OCI-LY1 (cell line): ENCODE measurements around the gene ZP4.

Source experiments
- H2AFZ ChIP-seq: fragments of 200-600 bp; sonication (generic), shearing (Covaris generic); 2 replicates; pipeline ENCODE4 v1.6.0; 2014; ENCODE audit warnings: antibody characterized with exemption, mild to moderate bottlenecking, low read length
- H3F3A ChIP-seq: fragments of 200-600 bp; sonication (generic), shearing (Covaris generic); 2 replicates; pipeline ENCODE4 v1.6.0; 2014; ENCODE audit warnings: mild to moderate bottlenecking, antibody characterized with exemption, low read length, moderate library complexity; ENCODE audit not compliant: insufficient read depth
- H3K27ac ChIP-seq: fragments of 200-600 bp; sonication (generic); 2 replicates; pipeline ENCODE4 v1.5.1; 2014; ENCODE audit warnings: low read length, mixed run types, mild to moderate bottlenecking, low read depth; ENCODE audit not compliant: poor library complexity, severe bottlenecking
- H3K27me3 ChIP-seq: fragments of 200-600 bp; sonication (generic); 2 replicates; pipeline ENCODE4 v1.6.0; 2014; ENCODE audit warnings: antibody characterized with exemption, mild to moderate bottlenecking, low read length, moderate library complexity; ENCODE audit not compliant: insufficient read depth
- H3K36me3 ChIP-seq: fragments of 200-600 bp; sonication (generic); 2 replicates; pipeline ENCODE4 v1.6.1; 2014; ENCODE audit warnings: mild to moderate bottlenecking, antibody characterized with exemption, low read length, moderate library complexity, mixed read lengths; ENCODE audit not compliant: insufficient read depth
- H3K4me1 ChIP-seq: fragments of 200-600 bp; sonication (generic); 2 replicates; pipeline ENCODE4 v1.5.1; 2014; ENCODE audit warnings: mild to moderate bottlenecking, low read length, moderate library complexity; ENCODE audit not compliant: insufficient read depth, severe bottlenecking
- H3K4me2 ChIP-seq: fragments of 200-600 bp; sonication (generic), shearing (Covaris generic); 2 replicates; pipeline ENCODE4 v1.6.1; 2014; ENCODE audit warnings: low read length
- H3K4me3 ChIP-seq: fragments of 200-600 bp; sonication (generic); 2 replicates; pipeline ENCODE4 v1.5.1; 2014; ENCODE audit warnings: low read length, low read depth, mild to moderate bottlenecking, mixed read lengths; ENCODE audit not compliant: poor library complexity, severe bottlenecking
- H3K79me2 ChIP-seq: fragments of 200-600 bp; shearing (Covaris generic); 2 replicates; pipeline ENCODE4 v1.6.1; 2016; ENCODE audit warnings: mixed run types, low read length, mixed read lengths; ENCODE audit not compliant: insufficient read depth
- H3K9ac ChIP-seq: fragments of 200-600 bp; sonication (generic), shearing (Covaris generic); 2 replicates; pipeline ENCODE4 v1.6.1; 2014; ENCODE audit warnings: mild to moderate bottlenecking, low read length, mixed read lengths
- H3K9me2 ChIP-seq: fragments of 200-600 bp; sonication (generic), shearing (Covaris generic); 2 replicates; pipeline ENCODE4 v1.6.1; 2014; ENCODE audit warnings: low read depth, mild to moderate bottlenecking, low read length, mixed read lengths
- H3K9me3 ChIP-seq: fragments of 200-600 bp; shearing (Covaris generic); 2 replicates; pipeline ENCODE4 v1.6.1; 2014; ENCODE audit warnings: low read length, mixed read lengths
- H4K20me1 ChIP-seq: fragments of 200-600 bp; sonication (generic), shearing (Covaris generic); 2 replicates; pipeline ENCODE4 v1.6.0; 2016; ENCODE audit warnings: mild to moderate bottlenecking, low read length; ENCODE audit not compliant: insufficient read depth
- CTCF ChIP-seq: fragments of 200-600 bp; sonication (generic), shearing (Covaris generic); IDR thresholded peaks from 2 replicates; pipeline ENCODE4 v1.5.1; 2017; ENCODE audit warnings: mild to moderate bottlenecking, antibody characterized with exemption, low read length, moderate library complexity, mixed read lengths
- EZH2 ChIP-seq: fragments of 200-600 bp; sonication (generic), shearing (Covaris generic); IDR thresholded peaks from 2 replicates; pipeline ENCODE4 v1.8.0; 2017; ENCODE audit warnings: borderline replicate concordance, mixed run types, mild to moderate bottlenecking, antibody characterized with exemption, low read length, moderate library complexity, mixed read lengths

ZP4 gene

GRCh38 chr1:237888143-237888542 lies 2.6 kb downstream of the ZP4 start:
- Histone ChIP-seq H3F3A (no peaks in the 10 kb centered on the region), H3K27me3 (no peaks in the 10 kb centered on the region), H3K4me2 (no peak overlapping the region), H3K4me1 (no peaks in the 10 kb centered on the region), H3K9me2 (no peaks in the 10 kb centered on the region), H3K9ac (no peak overlapping the region), H3K4me3 (no peak overlapping the region), H4K20me1 (no peaks in the 10 kb centered on the region), H3K79me2 (no peaks in the 10 kb centered on the region), H3K27ac (no peak overlapping the region), H2AFZ (no peak overlapping the region), H3K36me3 (no peaks in the 10 kb centered on the region), H3K9me3 (no peaks in the 10 kb centered on the region)
- TF ChIP-seq EZH2 (no peak), CTCF (no peak)

GRCh38 chr1:237887542-237887941 lies 3.2 kb downstream of the ZP4 start:
- H3K4me1 ChIP-seq = no peaks in the 10 kb centered on the region
- H4K20me1 ChIP-seq = no peaks in the 10 kb centered on the region
- H3K27ac ChIP-seq = no peak overlapping the region
- no peak overlapping the region for H3K9ac ChIP-seq
- H3K4me2 ChIP-seq = no peak overlapping the region
- no peaks in the 10 kb centered on the region for H3K9me3 ChIP-seq
- H3K27me3 ChIP-seq = no peaks in the 10 kb centered on the region
- H2AFZ ChIP-seq = no peak overlapping the region
- no peaks in the 10 kb centered on the region for H3F3A ChIP-seq
- TF ChIP-seq CTCF = no peak
- H3K36me3 ChIP-seq = no peaks in the 10 kb centered on the region
- no peaks in the 10 kb centered on the region for H3K9me2 ChIP-seq
- H3K79me2 ChIP-seq = no peaks in the 10 kb centered on the region
- no peak overlapping the region for H3K4me3 ChIP-seq

- H3K9ac ChIP-seq = no peak overlapping the region
- TF ChIP-seq EZH2 = no peak
- H3F3A ChIP-seq = no peaks in the 10 kb centered on the region
- no peak overlapping the region for H3K4me2 ChIP-seq
- H3K9me2 ChIP-seq = no peaks in the 10 kb centered on the region
- H3K36me3 ChIP-seq = no peaks in the 10 kb centered on the region
- no peaks in the 10 kb centered on the region for H3K79me2 ChIP-seq
- H3K4me1 ChIP-seq = no peaks in the 10 kb centered on the region
- H4K20me1 ChIP-seq = no peaks in the 10 kb centered on the region
- H3K27me3 ChIP-seq = no peaks in the 10 kb centered on the region
- H3K27ac ChIP-seq = no peak overlapping the region
- no peaks in the 10 kb centered on the region for H3K9me3 ChIP-seq
- no peak overlapping the region for H3K4me3 ChIP-seq
- H2AFZ ChIP-seq = no peak overlapping the region
Measured at GRCh38 chr1:237884237-237884636, 6.5 kb downstream of the ZP4 start.

- no peak overlapping the region for H3K4me3 ChIP-seq
- no peaks in the 10 kb centered on the region for H3K36me3 ChIP-seq
- no peaks in the 10 kb centered on the region for H3F3A ChIP-seq
- H3K79me2 ChIP-seq = no peaks in the 10 kb centered on the region
- no peaks in the 10 kb centered on the region for H3K9me2 ChIP-seq
- no peak overlapping the region for H2AFZ ChIP-seq
- no peak overlapping the region for H3K9ac ChIP-seq
- H3K27ac ChIP-seq = no peak overlapping the region
- no peaks in the 10 kb centered on the region for H3K27me3 ChIP-seq
- no peaks in the 10 kb centered on the region for H3K4me1 ChIP-seq
- no peak overlapping the region for H3K4me2 ChIP-seq
- H3K9me3 ChIP-seq = no peaks in the 10 kb centered on the region
- no peaks in the 10 kb centered on the region for H4K20me1 ChIP-seq
- TF ChIP-seq CTCF (no peak), EZH2 (no peak)
Measured at GRCh38 chr1:237879195-237879594, 11.5 kb downstream of the ZP4 start.
